Measurements from ENCODE around the gene RPS6KA6.
"Not testable (repeated sequence)": the region's sequence is repeated elsewhere in the genome, so short reads cannot be mapped to it uniquely, and the experiment has no call there.

Gene RPS6KA6

GRCh38 chrX:84162401-84162800 lies 25.6 kb downstream of the RPS6KA6 start:
- no peak for DNase-seq (ENCODE audit: low read depth)

- DNase-seq (ENCODE audit: low read depth) = no peak
These were observed 26.4 kb downstream of the RPS6KA6 start for GRCh38 chrX:84161641-84162040.

GRCh38 chrX:84160736-84161135 lies 27.3 kb downstream of the RPS6KA6 start:
- no peak for DNase-seq (ENCODE audit: low read depth)

- no peak for DNase-seq (ENCODE audit: low read depth)
These were observed 31.2 kb downstream of the RPS6KA6 start for GRCh38 chrX:84156821-84157220.

GRCh38 chrX:84155938-84156337 lies 32.1 kb downstream of the RPS6KA6 start:
- peak; percentile 16 for DNase-seq (ENCODE audit: low read depth)

GRCh38 chrX:84153538-84153937 lies 34.5 kb downstream of the RPS6KA6 start:
- peak; percentile 18 for DNase-seq (ENCODE audit: low read depth)

GRCh38 chrX:84144991-84145390 lies 43.0 kb downstream of the RPS6KA6 start:
- DNase-seq (ENCODE audit: low read depth) = no peak

- DNase-seq (ENCODE audit: low read depth) = peak; percentile 29
These were observed 43.7 kb downstream of the RPS6KA6 start for GRCh38 chrX:84144281-84144680.

- peak; percentile 26 for DNase-seq (ENCODE audit: low read depth)
These were observed 55.0 kb downstream of the RPS6KA6 start for GRCh38 chrX:84133023-84133422.

GRCh38 chrX:84123585-84123984 lies 64.4 kb downstream of the RPS6KA6 start:
- no peak for DNase-seq (ENCODE audit: low read depth)

- DNase-seq (ENCODE audit: low read depth) = no peak
These were observed 69.2 kb downstream of the RPS6KA6 start for GRCh38 chrX:84118769-84119168.

- no peak for DNase-seq (ENCODE audit: low read depth)
These were observed 69.7 kb downstream of the RPS6KA6 start for GRCh38 chrX:84118315-84118714.

GRCh38 chrX:84108584-84108983 lies 79.4 kb downstream of the RPS6KA6 start:
- no peak for DNase-seq (ENCODE audit: low read depth)

- no peak for DNase-seq (ENCODE audit: low read depth)
These were observed 88.9 kb downstream of the RPS6KA6 start for GRCh38 chrX:84099120-84099519.

- DNase-seq (ENCODE audit: low read depth) = not testable (repeated sequence)
These were observed 108.4 kb downstream of the RPS6KA6 start for GRCh38 chrX:84079479-84080197.

GRCh38 chrX:84078991-84079390 lies 109.0 kb downstream of the RPS6KA6 start:
- DNase-seq (ENCODE audit: low read depth) = no peak

- DNase-seq (ENCODE audit: low read depth) = no peak
These were observed 123.2 kb downstream of the RPS6KA6 start for GRCh38 chrX:84064814-84065213.

GRCh38 chrX:84064164-84064563 lies 123.8 kb downstream of the RPS6KA6 start:
- peak; percentile 76 for DNase-seq (ENCODE audit: low read depth)

- DNase-seq (ENCODE audit: low read depth) = no peak
These were observed 140.7 kb downstream of the RPS6KA6 start for GRCh38 chrX:84047339-84047738.

- peak; percentile 33 for DNase-seq (ENCODE audit: low read depth)
These were observed 141.5 kb downstream of the RPS6KA6 start for GRCh38 chrX:84046403-84046984.

- no peak for DNase-seq (ENCODE audit: low read depth)
These were observed 143.9 kb downstream of the RPS6KA6 start for GRCh38 chrX:84044051-84044450.
